Measurements from ENCODE around the gene CAVIN1.
A peak's percentile ranks its signal among the peaks of the same experiment; 100 is the strongest.

Gene CAVIN1

GRCh38 chr17:42429726-42430447, 6.8 kb upstream of the CAVIN1 start:
- no peak for DNase-seq

- DNase-seq = peak; percentile 70
These were observed 5.3 kb upstream of the CAVIN1 start for GRCh38 chr17:42428141-42428944.

DNA sequence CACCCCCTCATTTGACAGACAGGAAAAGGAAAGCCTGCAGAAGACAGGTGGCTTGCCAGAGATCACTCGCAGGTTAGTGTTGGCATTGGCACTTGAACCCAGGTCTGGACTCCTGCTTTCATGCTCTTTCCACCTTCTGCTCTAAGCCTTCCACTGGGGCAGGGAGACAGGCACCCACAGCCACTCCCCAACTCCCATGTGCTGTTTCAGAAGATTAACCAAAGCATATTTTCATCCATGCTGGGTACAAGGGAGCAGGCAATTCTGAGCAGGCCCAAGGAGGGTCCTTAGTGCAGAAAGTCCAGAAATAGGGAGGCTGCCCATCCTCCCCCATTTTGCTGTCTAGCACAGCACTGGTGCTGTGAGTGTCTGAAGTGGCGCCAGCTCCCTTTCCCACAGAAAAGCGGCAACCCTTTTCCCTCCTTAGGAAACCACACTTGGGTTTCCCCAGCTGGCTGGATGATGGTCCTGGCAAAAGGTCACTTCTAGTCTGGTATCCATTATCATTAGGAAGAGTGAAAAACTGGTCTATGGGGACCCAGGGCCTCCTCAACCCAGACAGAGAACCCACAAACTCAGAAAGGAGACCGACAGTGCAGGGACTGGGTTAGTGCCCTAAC, 2.0 kb upstream of the CAVIN1 start:
- no peak for DNase-seq

DNA sequence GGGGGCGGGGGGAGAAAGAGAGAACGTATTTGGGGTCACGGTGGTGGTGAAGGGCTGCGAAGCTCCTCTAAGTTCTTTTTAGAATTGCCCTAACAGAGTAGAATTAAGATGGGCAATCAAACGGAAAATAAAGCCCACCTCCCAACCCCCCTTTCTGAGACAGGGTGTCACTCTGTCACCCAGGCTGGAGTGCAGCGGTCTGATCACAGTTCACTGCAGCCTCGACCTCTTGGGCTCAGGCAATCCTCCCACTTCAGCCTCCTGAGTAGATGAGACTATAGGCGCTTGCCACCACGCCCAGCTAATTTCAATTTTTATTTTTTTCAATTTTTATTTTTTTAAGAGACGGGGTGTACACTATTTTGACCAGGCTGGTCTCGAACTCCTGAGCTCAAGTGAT, 710 bp upstream of the CAVIN1 start:
- no peak for DNase-seq

DNA sequence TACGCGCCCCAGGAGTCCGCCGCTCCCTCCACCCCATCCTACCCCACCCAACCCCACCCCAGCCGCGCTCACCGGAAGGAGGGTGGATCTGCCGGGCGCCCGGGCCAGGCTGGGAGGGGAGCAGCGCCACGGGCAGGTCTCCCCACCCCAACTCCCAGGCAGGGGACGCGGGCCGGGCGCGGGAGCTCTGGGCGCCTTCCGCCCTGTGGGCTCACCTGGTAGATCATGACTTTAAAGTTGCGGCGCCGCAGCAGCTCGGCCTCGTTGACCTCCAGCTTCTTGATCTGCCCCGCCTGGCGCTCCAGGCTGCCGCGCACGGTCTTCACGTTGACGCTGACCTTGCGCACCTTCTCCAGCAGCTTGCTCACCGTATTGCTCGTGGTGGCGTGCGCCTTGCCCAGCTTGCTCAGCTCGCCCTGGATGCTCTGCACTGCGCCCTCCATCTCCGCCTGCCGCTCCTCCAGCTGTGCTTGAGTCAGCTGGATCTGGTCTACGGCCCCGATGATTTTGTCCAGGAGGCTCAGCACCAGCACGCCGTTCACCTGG, 571 bp downstream of the CAVIN1 start:
- no peak for DNase-seq

DNA sequence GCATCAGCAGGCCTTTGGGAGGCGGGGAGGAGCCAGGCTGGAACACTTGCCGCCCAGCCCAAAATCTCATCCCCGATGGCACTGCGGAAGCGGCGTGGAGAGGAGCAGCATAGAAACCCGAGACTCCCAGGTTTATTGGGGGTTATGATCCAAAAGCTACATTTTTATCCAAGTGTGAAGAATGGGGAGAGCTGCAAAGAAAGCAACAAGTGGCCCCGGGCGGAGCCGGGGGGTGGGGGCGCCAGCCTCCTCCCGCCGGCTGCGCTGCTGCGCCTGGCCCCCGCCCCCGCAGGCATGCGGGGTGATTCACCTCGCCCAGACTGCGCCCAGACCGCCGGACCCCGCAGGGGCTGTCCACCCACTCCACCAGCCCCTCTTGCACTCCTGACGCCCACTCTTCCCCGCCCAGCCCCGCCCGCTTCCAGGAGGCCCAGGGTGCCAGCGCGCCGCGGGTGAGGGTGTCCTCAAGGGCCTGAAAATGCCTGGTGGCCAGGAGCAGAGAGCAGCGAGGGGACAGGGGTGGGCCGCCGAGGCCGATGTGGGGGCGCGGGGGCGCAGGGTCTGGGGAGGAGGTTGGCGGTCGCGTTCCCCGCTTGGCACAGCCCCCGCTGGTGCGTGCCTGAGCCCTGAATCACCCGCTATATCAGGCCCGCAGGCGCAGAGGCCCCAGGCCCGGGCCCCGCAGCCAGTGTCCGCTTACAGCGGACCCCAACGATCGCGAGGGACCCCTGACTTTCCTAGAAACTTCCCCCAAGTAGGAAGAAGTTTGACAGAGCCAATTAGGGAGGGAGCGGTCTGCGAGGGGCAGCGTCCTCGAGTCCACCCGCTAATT, 1.3 kb downstream of the CAVIN1 start:
- no peak for DNase-seq

DNA sequence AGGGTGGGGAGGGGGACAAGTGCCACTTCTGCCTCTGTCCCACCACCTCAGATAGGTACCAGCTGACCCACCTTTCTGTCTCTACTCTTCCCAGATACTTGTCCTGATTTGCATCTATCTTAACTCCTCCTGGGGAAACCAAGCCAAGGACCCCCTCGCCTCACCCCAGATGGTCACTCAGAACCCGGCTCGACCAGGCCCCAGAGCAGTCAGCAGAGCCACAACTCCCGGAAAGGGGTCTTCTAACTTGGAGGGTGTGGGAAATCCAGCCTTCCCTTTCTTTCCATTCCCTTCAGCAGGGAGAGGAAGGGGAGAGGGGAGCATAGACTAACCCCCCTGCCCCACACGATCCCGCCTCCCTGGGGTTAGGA, 1.9 kb downstream of the CAVIN1 start:
- DNase-seq = no peak

DNA sequence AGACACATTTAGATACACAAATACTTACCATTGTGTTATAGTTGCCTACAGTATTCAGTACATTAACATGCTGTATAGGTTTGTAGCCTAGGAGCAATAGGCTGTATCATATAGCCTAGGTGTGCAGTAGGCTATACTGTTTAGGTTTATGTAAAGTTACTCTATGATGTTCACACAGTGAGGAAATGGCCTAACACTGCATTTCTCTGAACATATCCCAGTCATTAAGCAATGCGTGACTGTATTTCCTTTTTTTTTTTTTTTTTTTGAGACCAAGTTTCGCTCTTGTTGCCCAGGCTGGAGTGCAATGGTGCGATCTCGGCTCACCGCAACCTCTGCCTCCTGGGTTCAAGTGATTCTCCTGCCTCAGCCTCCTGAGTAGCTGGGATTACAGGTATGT, 5.1 kb downstream of the CAVIN1 start:
- DNase-seq = peak; percentile 86

DNA sequence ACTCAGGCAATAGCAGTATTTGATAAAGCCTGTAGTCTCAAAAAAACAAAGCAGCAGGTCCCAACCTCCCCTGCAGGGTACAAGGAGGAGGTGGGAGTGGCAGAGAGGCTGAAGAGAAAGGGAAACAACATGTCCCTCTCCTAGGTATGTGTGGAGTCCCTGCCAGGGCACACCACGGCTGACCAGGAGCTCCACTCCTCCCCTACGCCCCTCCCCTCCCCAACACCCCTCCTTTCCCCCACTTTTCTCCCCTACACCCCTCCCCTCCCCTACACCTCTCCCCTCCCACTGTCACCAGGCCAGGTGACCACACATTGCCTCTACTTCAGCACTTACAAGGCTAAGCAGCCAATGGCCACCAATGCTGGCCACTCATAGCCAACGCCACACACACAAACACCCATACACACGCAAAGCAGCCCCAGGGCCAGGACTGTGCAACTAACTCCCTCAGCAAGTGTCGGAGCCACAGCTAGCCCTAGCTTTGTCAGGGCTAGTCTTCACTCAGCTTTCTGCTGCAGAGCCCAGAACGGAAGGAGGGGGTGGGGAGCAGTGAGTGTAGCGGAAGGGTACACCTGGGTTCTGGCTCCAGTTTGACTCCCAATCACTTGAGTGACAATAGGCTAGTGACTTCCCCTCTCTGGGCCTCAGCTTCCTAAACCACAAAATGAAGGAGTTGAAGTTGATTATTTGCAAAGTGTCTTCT, 8.2 kb downstream of the CAVIN1 start:
- no peak for DNase-seq

- DNase-seq = no peak
These were observed 9.5 kb downstream of the CAVIN1 start for GRCh38 chr17:42413464-42414040.

GRCh38 chr17:42411905-42412679, 11.0 kb downstream of the CAVIN1 start:
- no peak for DNase-seq

DNA sequence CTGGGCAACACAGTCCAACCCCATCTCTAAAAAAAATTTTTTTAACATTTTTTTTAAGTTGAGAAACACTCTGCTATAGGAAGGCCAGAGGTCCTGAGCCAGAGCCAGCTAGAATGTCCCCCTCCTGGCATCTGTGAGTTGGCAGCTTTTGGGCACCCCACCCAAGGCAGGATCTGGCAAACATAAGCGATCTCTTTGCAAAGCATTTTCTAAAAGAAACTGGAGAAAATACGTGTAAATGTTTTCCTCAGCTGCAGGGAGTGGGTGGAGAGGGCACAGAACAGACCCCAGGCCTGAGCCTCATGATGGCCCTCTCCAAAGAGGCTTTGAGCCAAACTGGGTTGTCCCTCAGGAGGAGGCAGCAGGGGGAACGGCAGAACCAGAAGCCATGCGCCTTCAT, 11.7 kb downstream of the CAVIN1 start:
- no peak for DNase-seq

DNA sequence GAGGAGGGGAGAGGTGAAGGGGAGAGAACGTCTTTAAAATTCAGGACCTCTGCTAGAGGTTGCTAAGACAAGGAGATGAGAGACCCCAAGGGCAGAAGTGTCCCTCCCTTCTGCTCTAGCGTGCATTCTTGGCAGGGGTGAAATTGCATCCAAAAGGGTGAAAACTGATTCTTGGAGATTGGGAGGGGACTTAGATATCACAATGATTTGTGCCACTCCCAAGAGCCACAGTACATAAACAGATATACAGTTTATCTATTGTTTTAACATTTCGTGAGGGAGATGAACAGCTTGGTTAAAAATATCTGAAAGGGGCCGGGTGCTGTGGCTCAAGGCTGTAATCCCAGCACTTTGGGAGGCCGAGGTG, 12.8 kb downstream of the CAVIN1 start:
- no peak for DNase-seq

GRCh38 chr17:42409523-42410318, 13.3 kb downstream of the CAVIN1 start:
- no peak for DNase-seq

DNA sequence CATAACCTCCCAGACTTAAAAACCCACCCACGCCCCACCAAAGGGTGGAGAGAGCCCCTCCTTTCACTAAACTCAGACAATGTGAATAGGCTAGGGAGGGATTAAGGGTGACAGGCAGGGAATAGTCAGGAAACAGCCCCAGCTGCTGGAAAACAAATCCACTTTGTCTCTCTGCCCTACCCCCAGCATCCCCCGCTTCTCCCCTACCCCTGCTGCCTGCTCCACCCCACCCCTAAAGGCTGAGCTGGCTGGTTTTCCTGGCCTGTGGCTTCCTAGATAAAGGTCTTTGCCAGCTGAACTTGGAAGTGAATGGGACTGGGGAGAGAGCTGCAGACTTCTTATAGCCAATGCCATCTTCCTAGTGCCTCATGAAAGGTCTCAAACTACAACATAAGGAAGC, 15.0 kb downstream of the CAVIN1 start:
- DNase-seq = no peak

DNA sequence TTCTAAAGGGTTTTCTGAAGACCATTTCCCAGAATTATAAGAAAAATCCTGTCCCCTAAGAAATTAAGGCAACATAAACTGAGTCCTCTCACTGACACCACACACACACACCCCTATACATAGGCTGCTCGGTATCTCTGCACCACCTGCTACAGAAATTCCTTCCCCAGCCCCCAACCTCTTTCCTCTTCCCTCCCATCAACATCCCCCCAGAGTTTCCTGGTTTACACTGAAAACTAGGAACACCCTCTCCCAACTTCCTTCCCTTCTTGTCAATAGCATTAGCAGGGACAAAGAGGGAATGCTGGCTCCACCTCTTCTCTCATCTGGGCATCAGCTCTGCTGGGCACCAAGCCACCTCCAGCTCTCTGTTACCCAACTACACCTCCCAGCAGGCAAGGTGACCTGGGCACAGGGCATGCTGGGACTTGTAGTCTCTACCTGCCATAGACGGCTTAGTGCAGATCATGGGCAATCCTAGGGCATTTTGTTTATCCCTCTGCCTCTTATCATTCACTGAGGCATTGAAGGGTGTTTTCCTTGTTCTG, 15.7 kb downstream of the CAVIN1 start:
- DNase-seq = no peak

- peak; percentile 27 for DNase-seq
These were observed 16.3 kb downstream of the CAVIN1 start for GRCh38 chr17:42406615-42407288.

DNA sequence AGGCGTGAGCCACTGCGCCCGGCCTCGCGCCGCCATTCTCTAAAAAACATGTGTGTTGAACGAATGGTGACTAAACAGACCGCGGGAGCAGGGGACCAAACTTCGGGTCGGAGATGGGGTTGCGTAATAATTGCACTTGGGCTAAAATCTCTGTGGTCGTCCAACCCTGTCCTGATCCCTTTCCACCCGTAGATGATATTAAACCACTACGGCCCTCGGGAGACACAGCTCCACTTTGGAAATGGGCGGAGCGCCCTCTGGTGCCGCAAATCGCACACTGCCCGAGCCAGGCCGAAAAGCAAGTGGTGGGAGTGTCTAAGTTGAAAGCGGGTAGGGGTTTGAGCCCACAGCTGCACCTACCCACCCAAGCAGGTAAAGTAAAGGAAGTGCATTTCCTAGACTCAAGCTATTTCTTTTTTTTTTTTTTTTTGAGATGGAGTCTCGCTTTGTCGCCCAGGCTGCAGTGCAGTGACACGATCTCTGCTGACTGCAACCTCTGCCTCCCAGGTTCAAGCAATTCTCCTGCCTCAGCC, 17.0 kb downstream of the CAVIN1 start:
- peak; percentile 64 for DNase-seq

- DNase-seq = no peak
These were observed 18.0 kb downstream of the CAVIN1 start for GRCh38 chr17:42405076-42405475.
